IMR-90 (cell line): Measurements from ENCODE around the gene DUSP16.

Experiments
- BHLHE40 ChIP-seq: fragments of 150-350 bp; IDR thresholded peaks from 2 replicates; pipeline ENCODE4 v1.6.1; 2016; ENCODE audit warnings: mild to moderate bottlenecking, low read depth, low read length
- CHD1 ChIP-seq: IDR thresholded peaks from 2 replicates; pipeline ENCODE4 v1.6.1; 2012; ENCODE audit warnings: low read depth, low read length, improper control_type of control experiment
- CTCF ChIP-seq: conservative IDR thresholded peaks from 2 replicates; pipeline ENCODE4 v1.5.1; 2012; ENCODE audit warnings: mild to moderate bottlenecking, low read depth, low read length, improper control_type of control experiment
- MAFK ChIP-seq: IDR thresholded peaks from 2 replicates; pipeline ENCODE4 v1.6.1; 2012; ENCODE audit warnings: low read depth, low read length, improper control_type of control experiment
- MAZ ChIP-seq: IDR thresholded peaks from 2 replicates; pipeline ENCODE4 v1.6.1; 2012; ENCODE audit warnings: low read depth, mild to moderate bottlenecking, low read length, improper control_type of control experiment, moderate library complexity, borderline replicate concordance
- MXI1 ChIP-seq: IDR thresholded peaks from 2 replicates; pipeline ENCODE4 v1.6.1; 2012; ENCODE audit warnings: low read depth, mild to moderate bottlenecking, low read length, moderate library complexity, borderline replicate concordance
- POLR2A ChIP-seq: IDR thresholded peaks from 2 replicates; pipeline ENCODE4 v1.6.1; 2012; ENCODE audit warnings: mild to moderate bottlenecking, low read depth, low read length
- RAD21 ChIP-seq: IDR thresholded peaks from 2 replicates; pipeline ENCODE4 v1.6.1; 2012; ENCODE audit warnings: low read length, improper control_type of control experiment
- RFX5 ChIP-seq: IDR thresholded peaks from 2 replicates; pipeline ENCODE4 v1.8.0; 2012; ENCODE audit warnings: low read depth, mild to moderate bottlenecking, low read length, moderate library complexity

DNA sequence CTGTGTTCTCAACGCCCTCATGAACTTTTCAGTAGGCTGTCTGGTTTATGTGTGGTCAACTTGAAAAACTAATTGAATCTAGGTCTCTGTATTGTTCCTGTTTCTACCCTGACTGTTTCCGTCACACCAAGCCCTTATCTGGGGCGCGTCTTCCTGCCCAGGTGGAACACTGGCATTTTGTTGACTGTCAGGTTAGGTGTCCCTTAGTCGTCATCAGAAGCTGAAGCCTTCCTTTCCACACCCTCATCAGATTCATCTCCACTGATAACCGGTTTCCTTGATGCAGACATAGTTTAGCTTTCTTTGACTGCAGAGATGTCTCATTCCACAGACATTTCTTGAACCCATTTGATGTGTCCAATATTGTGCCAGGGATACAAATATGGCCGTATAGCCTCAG, 96.5 kb downstream of the DUSP16 start:
- TF ChIP-seq CTCF (no peak), POLR2A (no peak), RAD21 (no peak), MAZ (no peak), BHLHE40 (no peak), RFX5 (no peak), CHD1 (no peak), MXI1 (no peak), MAFK (no peak)
